ENCODE data around the gene LRIT3.

DNA sequence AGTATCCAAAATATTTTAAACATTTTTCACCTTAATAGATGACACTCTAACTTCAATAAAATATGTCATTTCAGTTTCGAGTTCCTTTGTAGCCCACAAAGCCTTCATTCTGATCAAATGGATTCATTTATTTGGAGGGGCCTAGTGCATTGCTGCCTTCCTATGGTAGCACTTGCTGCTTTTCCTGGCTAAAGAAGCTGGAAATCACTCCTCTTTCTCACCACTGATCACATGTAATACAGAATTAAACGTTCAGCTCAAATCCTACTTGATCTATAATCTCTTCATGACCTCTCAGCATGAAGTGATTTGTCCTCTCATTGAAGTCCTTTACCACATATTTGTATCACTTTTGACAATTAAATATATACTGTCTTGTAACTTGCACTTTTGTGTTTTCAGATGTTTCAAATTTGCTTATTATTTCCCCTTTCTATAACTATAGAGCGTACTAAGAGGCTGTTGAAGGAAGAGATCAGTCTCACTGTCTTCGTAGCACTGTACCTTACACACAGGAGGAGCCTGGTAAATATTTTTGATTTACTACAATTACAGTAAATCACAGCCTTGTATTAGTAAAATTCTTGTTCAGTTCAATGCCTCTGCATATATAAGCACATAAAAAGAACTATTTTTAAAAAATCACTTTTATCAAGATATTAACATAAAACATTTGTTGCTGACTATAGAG lies 46.7 kb upstream of the LRIT3 start:
- TF ChIP-seq EZH2phosphoT487 (IDR thresholded peaks at IDR 0.05; ENCODE audit: borderline replicate concordance, low read depth, low read length), result no peak
- TF ChIP-seq, protein P1, sequence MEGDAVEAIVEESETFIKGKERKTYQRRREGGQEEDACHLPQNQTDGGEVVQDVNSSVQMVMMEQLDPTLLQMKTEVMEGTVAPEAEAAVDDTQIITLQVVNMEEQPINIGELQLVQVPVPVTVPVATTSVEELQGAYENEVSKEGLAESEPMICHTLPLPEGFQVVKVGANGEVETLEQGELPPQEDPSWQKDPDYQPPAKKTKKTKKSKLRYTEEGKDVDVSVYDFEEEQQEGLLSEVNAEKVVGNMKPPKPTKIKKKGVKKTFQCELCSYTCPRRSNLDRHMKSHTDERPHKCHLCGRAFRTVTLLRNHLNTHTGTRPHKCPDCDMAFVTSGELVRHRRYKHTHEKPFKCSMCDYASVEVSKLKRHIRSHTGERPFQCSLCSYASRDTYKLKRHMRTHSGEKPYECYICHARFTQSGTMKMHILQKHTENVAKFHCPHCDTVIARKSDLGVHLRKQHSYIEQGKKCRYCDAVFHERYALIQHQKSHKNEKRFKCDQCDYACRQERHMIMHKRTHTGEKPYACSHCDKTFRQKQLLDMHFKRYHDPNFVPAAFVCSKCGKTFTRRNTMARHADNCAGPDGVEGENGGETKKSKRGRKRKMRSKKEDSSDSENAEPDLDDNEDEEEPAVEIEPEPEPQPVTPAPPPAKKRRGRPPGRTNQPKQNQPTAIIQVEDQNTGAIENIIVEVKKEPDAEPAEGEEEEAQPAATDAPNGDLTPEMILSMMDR (conservative IDR thresholded peaks at IDR 0.05; ENCODE audit: low read length), result no peak

Data from OCI-LY7 (cell line).